NCI-H345 (cell line): ENCODE results near the gene SUPT4H1.

Experiments
- DNase-seq: peaks from one replicate; lab custom pipeline; 2025; lab: John Stamatoyannopoulos, UW

SUPT4H1 gene

DNA sequence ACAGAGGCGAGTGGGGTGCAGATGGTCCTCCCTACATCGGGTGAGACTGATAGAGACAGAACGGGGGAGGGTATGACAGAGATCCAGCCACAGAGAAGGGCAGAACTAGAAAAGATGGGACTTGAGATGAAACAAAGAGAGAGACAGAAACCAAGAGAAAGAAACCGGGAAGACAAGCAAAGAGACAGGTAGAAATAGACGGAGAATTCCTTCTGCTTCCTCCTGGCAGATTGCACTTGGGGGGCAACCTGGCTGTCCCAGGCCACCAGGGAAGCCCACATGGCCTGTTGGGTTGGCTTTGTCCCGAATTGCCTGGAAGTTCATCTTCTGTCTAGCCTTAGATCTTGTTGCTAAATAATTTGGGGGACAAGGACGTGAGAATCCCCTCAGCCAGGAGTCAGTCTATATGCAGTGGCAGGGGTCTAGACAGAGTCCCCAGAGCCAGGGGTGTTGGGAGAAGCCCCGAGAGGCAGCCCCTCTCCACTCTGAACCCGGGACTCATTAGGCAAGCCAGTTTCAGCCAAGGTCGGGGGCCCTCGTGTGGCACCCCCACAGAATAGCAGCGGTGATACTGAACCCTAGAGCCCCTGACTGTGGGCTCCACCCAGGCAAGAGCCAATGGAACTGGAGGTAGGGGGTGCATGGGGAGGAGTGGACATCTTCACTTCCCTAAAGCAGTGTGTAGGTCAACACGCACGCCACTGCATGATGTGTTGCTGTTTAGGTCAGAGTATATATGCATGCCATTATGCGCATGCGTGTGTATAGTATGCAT lies 22.8 kb downstream of the SUPT4H1 start:
- no peak for DNase-seq

DNA sequence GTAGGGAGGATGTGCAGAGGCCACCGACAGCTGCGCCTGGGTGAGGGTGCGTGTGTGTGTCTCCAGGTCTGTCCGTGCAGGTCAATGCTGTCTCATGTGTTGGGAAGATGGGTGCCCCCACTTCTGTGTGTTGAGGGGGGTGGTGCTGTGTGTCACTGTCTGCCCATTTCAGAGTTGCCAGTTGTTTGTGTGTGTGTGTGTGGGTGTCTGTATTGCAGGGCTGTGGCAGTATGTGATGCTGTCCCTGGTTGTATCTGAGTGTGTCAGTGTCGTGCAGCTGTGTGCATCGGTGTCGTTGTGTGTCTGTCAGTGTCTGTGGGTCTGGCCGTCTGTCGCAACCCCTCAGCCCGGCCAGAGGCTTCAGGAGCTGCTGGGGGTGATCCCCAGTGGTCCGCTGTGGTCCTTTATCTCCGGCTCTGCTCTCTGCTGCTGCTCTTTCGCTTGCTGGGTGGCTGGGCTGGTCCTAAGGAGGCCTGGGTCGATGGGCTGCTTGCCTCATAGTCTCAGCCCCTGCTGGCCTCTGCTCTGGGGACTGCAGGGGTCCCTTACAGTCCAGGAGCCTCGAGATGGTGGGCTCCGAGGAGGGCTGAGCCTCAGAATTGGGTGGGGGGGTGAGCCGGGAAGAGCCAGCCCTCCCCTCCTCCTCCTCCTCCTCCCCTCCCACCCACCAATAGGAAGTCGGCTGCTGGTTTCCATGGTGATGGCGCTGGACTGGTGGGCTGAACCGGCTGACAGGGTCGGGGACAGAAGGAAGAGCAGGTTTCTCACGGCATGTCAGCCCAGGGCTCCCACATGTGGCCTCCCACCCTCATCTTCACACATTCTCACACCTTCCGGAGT lies 23.6 kb downstream of the SUPT4H1 start, which contains the start of gene TSPOAP1:
Gene TSPOAP1 (minus strand): TSS at position 601 of the 840 bp plus-strand sequence. CDS start 875 bp downstream, outside the sequence.
- no peak for DNase-seq

DNA sequence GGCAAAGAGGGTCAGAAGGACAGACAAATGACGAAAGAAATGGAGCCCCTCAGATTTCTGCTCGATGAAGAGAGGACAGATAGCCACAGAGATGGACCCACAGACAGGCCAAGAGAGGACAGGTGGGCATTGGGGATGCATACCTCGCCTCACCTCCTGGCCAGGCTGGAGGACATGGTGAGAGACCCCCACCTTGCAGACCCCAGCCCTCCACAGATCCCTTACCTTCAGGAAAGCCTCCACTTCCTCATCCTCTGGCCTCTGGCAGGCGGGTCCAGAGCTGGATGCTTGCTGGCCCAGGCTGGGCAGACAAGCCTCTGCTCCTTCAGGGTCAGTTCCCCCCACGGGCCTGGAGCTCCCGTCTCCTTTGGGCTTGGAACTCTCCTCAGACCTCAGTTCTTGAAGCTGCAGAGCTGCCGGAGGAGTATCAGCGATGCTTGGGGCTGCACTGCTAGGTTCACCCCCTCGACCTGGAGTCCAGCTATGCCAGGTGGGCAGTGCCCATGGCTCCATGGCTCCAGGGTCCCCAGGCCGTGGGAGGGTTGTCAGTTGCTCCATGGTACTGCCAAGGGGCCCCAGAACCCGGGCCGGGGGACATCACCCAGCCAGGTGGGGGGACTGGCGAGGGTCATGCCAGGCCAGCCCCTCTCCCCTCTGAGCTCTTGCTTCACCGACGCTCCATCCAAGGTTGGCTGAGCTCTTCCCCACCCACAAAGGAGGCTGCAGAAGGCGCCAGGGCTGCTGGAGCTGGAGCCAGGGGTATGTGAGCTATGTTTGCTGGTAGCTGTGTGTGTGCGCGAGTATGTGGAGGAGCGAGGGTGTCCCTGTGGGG lies 24.4 kb downstream of the SUPT4H1 start:
- DNase-seq: no peak

DNA sequence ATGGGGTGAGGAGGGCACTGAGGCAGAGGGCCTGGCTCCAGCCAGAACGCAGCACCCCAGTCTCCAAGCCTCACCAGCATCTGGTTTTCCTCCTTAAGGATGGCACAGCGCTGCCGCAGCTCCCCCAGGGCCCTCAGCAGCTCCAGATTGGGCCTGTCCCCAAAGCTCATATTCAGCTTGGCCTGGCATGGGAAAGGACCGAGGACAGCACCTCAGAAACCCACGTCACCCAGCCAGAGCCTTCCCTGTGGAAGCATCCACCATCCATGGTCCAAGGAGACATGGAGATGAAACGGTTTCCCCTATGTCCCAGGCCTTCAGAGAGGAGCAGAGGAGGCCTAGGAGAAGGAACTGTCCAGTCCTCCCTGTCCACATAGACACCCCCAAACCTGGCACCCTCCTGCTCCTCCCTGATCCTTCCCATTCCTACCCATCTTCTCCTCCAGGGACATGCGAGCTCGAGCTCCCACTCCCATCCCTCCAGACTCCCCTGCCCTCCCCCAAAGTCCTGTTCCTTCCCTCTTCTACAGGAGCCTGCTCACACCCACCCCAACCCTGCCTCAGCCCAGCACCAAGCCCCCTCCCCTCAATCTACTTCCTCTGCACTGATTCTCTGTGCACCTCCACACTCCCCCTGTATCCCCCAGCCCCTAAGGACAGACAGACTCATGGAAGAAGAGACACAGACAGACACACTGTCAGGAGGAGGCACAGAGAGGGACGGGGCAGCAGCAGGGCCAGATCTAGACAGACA lies 25.2 kb downstream of the SUPT4H1 start:
- DNase-seq: no peak

DNA sequence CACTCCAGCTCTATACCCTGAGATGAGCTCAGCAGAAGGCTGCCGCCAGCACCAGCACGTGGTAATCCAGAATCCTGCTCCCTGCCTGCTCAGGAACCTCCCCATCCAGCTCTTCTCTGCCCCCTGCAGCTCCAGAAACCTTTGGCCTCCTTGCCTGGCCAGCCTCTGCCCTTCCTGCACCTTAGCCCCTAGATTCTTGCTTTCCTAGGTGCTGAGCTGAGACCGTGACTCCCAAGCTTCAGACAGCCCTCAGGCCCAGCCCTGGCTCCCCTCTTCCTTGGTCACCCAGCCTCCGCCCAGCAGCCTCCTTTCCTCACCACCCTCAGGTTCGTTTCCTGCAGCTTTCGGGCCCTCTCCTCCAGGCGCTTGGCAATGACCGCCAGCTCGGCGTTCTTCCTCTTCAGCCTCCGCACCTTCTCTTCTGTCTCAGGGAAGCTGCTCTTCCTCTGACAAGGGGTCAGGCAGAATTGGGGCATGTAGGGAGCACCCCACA lies 26.0 kb downstream of the SUPT4H1 start:
- DNase-seq: no peak

GRCh38 chr17:58325289-58325726 lies 26.7 kb downstream of the SUPT4H1 start:
- no peak for DNase-seq

GRCh38 chr17:58324409-58325288 lies 27.4 kb downstream of the SUPT4H1 start:
- DNase-seq: peak; percentile 12

- DNase-seq: no peak
Measured at GRCh38 chr17:58324056-58324408, 28.0 kb downstream of the SUPT4H1 start.

- DNase-seq: no peak
Measured at GRCh38 chr17:58323366-58324055, 28.5 kb downstream of the SUPT4H1 start.

DNA sequence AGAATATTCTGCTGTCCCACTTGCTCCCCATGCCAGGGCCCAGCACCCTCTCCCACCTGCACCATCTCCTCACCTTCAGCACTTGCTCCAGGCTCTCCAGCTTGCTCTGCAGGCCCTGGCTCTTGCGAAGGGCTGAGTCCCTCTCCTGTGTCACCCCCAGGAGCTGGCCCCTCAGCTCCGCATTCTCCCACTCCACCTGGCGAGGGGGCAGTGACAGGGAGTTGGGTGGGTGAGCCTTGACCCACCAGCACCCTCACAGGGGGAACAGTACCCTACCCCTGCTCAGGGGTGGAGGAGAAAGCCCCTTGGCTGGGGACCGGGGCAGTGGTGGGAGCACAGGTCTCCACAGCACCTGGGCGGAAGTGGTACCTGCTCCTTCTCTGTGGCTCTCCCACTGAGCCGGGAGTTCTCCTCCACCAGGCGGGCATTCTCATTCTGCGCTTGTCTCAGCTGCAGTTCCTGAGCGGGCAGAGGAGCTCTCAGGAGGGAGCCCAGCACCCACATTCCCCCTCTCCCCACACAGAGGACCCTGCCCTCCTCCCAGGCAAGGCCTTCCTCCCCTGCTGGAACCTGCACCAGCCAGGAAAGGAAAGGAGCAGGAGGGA lies 29.3 kb downstream of the SUPT4H1 start:
- DNase-seq: no peak

GRCh38 chr17:58321571-58322525 lies 30.2 kb downstream of the SUPT4H1 start:
- DNase-seq: no peak

DNA sequence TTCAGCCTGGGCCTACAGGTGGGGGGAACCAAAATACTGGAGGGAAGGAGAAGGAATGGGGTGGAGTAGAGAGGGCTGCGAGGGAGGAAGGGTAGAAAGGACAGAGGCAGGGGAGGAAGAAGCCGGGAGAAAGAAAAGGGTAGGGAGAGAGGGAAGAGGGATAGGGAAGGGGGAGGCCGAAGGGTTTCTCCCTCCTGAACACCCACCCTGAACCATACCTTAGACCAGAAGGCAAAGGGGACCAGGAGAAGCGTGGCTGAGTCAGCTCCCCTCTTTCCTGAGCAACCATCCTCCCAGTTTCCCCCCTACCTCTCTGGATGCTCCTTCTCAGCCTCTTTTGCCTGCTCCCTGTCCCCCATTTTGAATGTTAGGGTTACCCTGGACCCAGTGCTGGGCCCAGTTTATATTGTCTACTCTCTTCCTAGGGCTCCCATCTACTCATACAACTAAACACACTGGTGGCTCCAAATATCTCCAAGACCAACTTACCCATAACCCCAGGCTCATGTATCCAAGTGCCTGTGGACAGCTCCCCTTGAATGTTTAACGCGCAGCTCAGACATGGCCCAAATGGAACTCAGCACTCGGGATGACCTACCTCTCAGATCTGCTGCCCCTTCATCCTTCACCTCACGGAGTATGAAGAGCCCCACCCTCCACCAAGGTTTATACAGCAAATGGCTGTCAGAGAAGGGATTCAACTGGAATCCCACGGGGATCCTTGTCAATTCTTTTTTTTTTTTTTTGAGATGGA lies 31.3 kb downstream of the SUPT4H1 start:
- no peak for DNase-seq

DNA sequence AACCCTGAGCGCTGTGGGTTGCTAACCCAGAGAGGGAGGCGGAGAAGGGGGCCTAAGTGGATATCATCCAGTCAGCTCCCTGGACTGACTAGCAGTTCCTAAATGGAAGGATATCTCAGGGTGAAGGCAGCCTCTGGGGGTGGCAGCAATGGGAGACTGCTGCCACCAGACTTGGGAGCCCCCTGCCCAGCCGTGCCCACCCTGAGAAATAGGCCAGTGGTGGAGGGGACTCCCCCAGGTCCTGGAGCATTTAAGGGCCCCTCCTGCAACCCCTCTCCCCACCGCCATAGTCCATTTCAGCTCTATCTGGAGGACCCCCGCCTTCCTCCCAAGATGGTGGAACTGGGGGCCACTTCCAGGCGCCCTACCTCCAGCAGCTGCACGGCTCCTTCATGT lies 31.8 kb downstream of the SUPT4H1 start:
- DNase-seq: no peak

DNA sequence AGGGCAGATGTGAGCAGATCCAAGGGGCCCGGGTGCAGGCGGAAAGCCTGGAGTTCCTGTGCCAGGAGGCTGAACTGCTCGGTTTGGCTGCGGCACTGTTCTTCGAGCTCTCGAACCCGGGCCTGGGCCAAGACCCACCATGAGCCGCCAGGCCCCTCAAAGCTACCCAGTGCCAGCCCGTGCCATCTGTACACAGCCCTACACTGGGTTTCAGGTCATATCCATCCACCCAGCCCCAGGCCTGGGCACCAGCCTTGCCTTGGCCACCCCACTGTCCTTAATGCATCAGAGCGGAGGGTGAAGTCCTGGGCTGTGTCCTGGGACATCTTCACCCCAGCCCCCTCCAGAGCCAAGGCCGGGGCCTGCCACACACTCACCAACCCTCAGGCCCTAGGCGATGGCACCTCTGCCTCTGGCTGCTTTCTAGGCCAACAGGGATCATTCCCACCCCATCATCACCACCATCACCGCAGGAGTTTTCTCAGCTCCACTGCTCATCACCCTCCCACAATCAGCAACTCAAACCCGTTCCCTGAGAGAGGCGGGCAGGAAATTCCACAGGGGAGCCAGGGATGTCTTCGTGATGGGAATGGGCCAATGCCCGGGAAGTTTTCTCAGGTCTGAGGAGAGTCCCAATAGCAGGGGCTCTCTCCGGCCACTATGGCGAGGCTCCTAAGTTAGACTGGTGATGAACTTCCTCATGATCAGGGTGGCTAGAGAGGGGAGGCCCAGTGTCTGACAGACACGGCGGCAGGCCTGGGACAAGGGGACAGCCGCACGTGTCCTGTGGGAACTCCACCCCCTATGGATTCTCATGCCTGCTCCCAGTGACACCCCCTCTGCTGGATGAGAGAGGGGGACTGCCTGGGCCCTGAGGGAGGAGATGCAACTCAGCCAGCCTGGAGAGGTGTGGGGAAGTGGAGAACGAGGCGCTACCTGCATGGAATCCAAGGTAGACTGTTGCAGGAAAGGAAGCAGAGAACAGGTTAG lies 32.5 kb downstream of the SUPT4H1 start:
- DNase-seq: no peak

DNA sequence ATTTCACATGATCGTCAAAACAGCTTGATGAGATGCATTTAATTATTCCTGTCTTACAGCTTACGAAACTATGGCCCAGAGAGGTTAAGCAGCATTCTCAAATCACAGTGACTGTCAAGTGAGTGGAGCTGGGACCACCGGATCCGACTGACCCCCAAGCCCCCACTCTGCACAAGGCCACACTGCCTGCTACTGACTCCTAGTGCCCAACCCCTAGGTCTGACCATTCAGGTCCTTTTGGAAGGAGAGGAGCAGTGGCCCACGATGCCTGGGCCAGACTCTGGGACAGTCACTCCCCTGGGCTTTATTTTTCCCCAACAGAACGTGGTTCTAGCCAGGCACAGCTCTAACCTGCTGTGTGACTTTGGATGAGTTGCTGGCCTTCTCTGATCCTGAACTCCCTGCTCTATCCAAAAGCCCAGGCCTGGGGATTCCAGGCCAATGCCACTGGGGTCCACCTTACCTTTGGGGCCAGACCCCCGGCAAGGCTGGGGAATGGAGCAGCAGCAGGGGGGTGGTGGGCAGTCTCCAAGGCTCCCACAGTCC lies 33.3 kb downstream of the SUPT4H1 start:
- no peak for DNase-seq

DNA sequence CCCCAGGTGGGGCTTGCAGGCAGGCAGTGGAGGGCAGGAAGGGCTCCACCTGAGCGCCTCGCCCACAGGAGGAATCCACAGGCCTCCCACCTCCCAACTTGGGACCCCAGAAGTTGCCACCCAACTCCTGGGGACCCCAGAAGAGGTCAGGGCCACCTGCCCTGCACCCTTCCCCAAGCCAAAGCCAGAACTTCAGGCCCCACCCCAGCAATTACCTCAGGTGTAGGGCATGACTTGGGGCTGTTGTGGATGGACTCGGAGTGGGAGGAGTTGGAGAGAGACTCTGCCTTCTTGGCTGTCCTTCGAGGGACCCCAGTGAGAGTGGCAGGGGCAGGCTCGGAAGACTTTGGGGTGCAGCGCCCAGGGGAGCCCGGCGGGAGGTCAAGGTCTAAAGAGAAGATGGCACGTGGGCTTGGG lies 33.9 kb downstream of the SUPT4H1 start:
- no peak for DNase-seq
